Ishikawa (cell line): ENCODE results near the gene KRT14.
A peak's percentile ranks its signal among the peaks of the same experiment; 100 is the strongest.

Experiments used
- CEBPB ChIP-seq: IDR thresholded peaks from 2 replicates; pipeline ENCODE4 v1.6.1; 2012
- CREB1 ChIP-seq: IDR thresholded peaks from 2 replicates; pipeline ENCODE4 v1.6.1; 2012; ENCODE audit warnings: low read depth
- EGR1 ChIP-seq: IDR thresholded peaks from 2 replicates; pipeline ENCODE4 v1.6.1; 2012
- EP300 ChIP-seq: IDR thresholded peaks from 2 replicates; pipeline ENCODE4 v1.6.1; 2012; ENCODE audit warnings: borderline replicate concordance
- FOXM1 ChIP-seq: IDR thresholded peaks from 2 replicates; pipeline ENCODE4 v1.6.1; 2012; ENCODE audit warnings: low read depth, borderline replicate concordance
- MAX ChIP-seq: IDR thresholded peaks from 2 replicates; pipeline ENCODE4 v1.6.1; 2012
- NFIC ChIP-seq: IDR thresholded peaks from 2 replicates; pipeline ENCODE4 v1.6.1; 2012
- RAD21 ChIP-seq: IDR thresholded peaks from 2 replicates; pipeline ENCODE4 v1.6.1; 2012; ENCODE audit warnings: low read depth
- REST ChIP-seq: IDR thresholded peaks from 2 replicates; pipeline ENCODE4 v1.6.1; 2012; ENCODE audit warnings: low read depth, mild to moderate bottlenecking
- TAF1 ChIP-seq: IDR thresholded peaks from 2 replicates; pipeline ENCODE4 v1.6.1; 2012; ENCODE audit warnings: low read depth, mild to moderate bottlenecking
- TCF12 ChIP-seq: IDR thresholded peaks from 2 replicates; pipeline ENCODE4 v1.6.1; 2012; ENCODE audit warnings: low read depth
- TEAD4 ChIP-seq: IDR thresholded peaks from 2 replicates; pipeline ENCODE4 v1.6.1; 2012
- USF1 ChIP-seq: IDR thresholded peaks from 2 replicates; pipeline ENCODE4 v1.6.1; 2012
- YY1 ChIP-seq: IDR thresholded peaks from 2 replicates; pipeline ENCODE4 v1.6.1; 2012; ENCODE audit warnings: low read depth
- ZBTB7A ChIP-seq: IDR thresholded peaks from 2 replicates; pipeline ENCODE4 v1.6.1; 2012; ENCODE audit warnings: low read depth

The KRT14 gene

GRCh38 chr17:41588126-41588810 is 1.6 kb upstream of the KRT14 start:
- no peak for TF ChIP-seq USF1
- no peak for TF ChIP-seq FOXM1
- no peak for TF ChIP-seq RAD21
- no peak for TF ChIP-seq ZBTB7A
- no peak for TF ChIP-seq EP300
- TF ChIP-seq CREB1 = no peak
- no peak for TF ChIP-seq CEBPB
- no peak for TF ChIP-seq MAX
- no peak for TF ChIP-seq EGR1
- TF ChIP-seq REST = no peak
- TF ChIP-seq TEAD4 = no peak
- TF ChIP-seq YY1 = no peak
- TF ChIP-seq TAF1 = no peak
- TF ChIP-seq TCF12 = no peak
- no peak for TF ChIP-seq NFIC

GRCh38 chr17:41585301-41586056 is 1.2 kb downstream of the KRT14 start:
- TF ChIP-seq CREB1 (no peak), EGR1 (no peak), TEAD4 (no peak), NFIC (no peak), RAD21 (no peak)

GRCh38 chr17:41583137-41584127 is 3.3 kb downstream of the KRT14 start:
- TF ChIP-seq REST (no peak), RAD21 (no peak), EP300 (no peak), USF1 (no peak), TEAD4 (no peak), EGR1 (no peak), NFIC (no peak), CEBPB (no peak), TCF12 (no peak), CREB1 (no peak), TAF1 (no peak), YY1 (no peak), MAX (no peak), ZBTB7A (no peak), FOXM1 (no peak)

- TF ChIP-seq REST = peak; percentile 70
Measured at GRCh38 chr17:41582061-41582968, 4.4 kb downstream of the KRT14 start.
